ENCODE results near the gene LAMA5. TPM values are rescaled to one million over a fixed set of nuclear protein-coding genes. Genes with fewer than 3 reads are reported as not detected.

The LAMA5 gene
- total and polyA plus RNA-seq, 2 experiments from 2014 or later = 201 to 298 TPM

- H3F3A ChIP-seq (replicated peaks; ENCODE audit: low read depth) = 0 out of 2 replicates have a peak, but pooled peaks cover 5% of the 10 kb centered on the region
- no peaks in the 10 kb centered on the region for H3K4me1 ChIP-seq (ENCODE audit: insufficient read depth)
- H3K4me3 Mint-ChIP-seq = no peak overlapping the region
- TF ChIP-seq CTCF (conservative IDR thresholded peaks at IDR 0.05; ENCODE audit: low read depth in 2 of 2) = peak in 1 of 2 experiments; percentile 37; a peak in 2 of 4 replicates
- TF ChIP-seq EZH2 (IDR thresholded peaks at IDR 0.05; ENCODE audit: low read depth, unreplicated experiment) = no peak
- DNase-seq (ENCODE audit: low spot score) (no peak), ATAC-seq (no peak)
- H4K20me1 ChIP-seq (replicated peaks; ENCODE audit: insufficient read depth) = no peaks in the 10 kb centered on the region; the same call in 1 of the 2 replicates
- no peak overlapping the region for H3K4me2 ChIP-seq
- no peaks in the 10 kb centered on the region for H3K9me3 Mint-ChIP-seq
- peaks cover 10% of the 10 kb centered on the region for H3K27me3 Mint-ChIP-seq (ENCODE audit: insufficient read depth, low read depth, poor library complexity)
- no peaks in the 10 kb centered on the region for H3K36me3 ChIP-seq (ENCODE audit: insufficient read depth)
- H3K27ac Mint-ChIP-seq = no peak overlapping the region
- no peaks in the 10 kb centered on the region for H3K27me3 ChIP-seq (ENCODE audit: insufficient read depth)
- H3K4me1 Mint-ChIP-seq = peaks cover 8% of the 10 kb centered on the region; the same call in 1 of the 3 replicates
- no peaks in the 10 kb centered on the region for H3K9me2 ChIP-seq (ENCODE audit: insufficient read depth)
- no peak overlapping the region for H3K4me3 ChIP-seq
- no peaks in the 10 kb centered on the region for H3K79me2 ChIP-seq (replicated peaks; ENCODE audit: insufficient read depth)
- no peak overlapping the region for H2AFZ ChIP-seq
- H3K27ac ChIP-seq (ENCODE audit: low read depth) = no peak overlapping the region
- peaks cover 22% of the 10 kb centered on the region for H3K36me3 Mint-ChIP-seq (ENCODE audit: low read depth)
Observed at GRCh38 chr20:62297449-62298227, 69.5 kb downstream of the LAMA5 start.

GRCh38 chr20:62296724-62297448 is 70.2 kb downstream of the LAMA5 start:
- Histone ChIP-seq H3K27ac (ENCODE audit: low read depth) (no peak overlapping the region), H2AFZ (no peak overlapping the region), H3K4me3 (no peak overlapping the region), H4K20me1 (replicated peaks; ENCODE audit: insufficient read depth) (no peaks in the 10 kb centered on the region; the same call in 1 of the 2 replicates), H3K9me2 (ENCODE audit: insufficient read depth) (no peaks in the 10 kb centered on the region), H3F3A (replicated peaks; ENCODE audit: low read depth) (0 out of 2 replicates have a peak, but pooled peaks cover 5% of the 10 kb centered on the region), H3K36me3 (ENCODE audit: insufficient read depth) (no peaks in the 10 kb centered on the region), H3K4me2 (no peak overlapping the region), H3K79me2 (replicated peaks; ENCODE audit: insufficient read depth) (no peaks in the 10 kb centered on the region), H3K4me1 (ENCODE audit: insufficient read depth) (no peaks in the 10 kb centered on the region), H3K27me3 (ENCODE audit: insufficient read depth) (no peaks in the 10 kb centered on the region)
- H3K27me3 Mint-ChIP-seq (ENCODE audit: insufficient read depth, low read depth, poor library complexity) = peaks cover 10% of the 10 kb centered on the region
- DNase-seq (ENCODE audit: low spot score) = no peak
- H3K9me3 Mint-ChIP-seq = no peaks in the 10 kb centered on the region
- no peak overlapping the region for H3K4me3 Mint-ChIP-seq
- peaks cover 7% of the 10 kb centered on the region; the same call in 1 of the 3 replicates for H3K4me1 Mint-ChIP-seq
- H3K27ac Mint-ChIP-seq = no peak overlapping the region
- peaks cover 27% of the 10 kb centered on the region for H3K36me3 Mint-ChIP-seq (ENCODE audit: low read depth)
- ATAC-seq = no peak
- TF ChIP-seq EZH2phosphoT487 (IDR thresholded peaks at IDR 0.05; ENCODE audit: unreplicated experiment) (no peak), ZNF331 (CRISPR knock-in tag; IDR thresholded peaks at IDR 0.05; ENCODE audit: low read depth) (no peak), REST (IDR thresholded peaks at IDR 0.05; ENCODE audit: unreplicated experiment) (no peak), ZNF114 (CRISPR knock-in tag; IDR thresholded peaks at IDR 0.05) (no peak), ETS1 (IDR thresholded peaks at IDR 0.05) (no peak), JUNB (IDR thresholded peaks at IDR 0.05; ENCODE audit: unreplicated experiment) (no peak), POLR2AphosphoS5 (IDR thresholded peaks at IDR 0.05; ENCODE audit: low read depth) (no peak)

All from GM23338 (cell line).